Activated naive CD8-positive, alpha-beta T cell treated with anti-CD3 and anti-CD28 coated beads, Interleukin-2, amount 10 ng/mL, durations not matched to agents 7 days and 5 days (primary cell): ENCODE data around the gene SRP9. TPM values are rescaled to one million over a fixed set of nuclear protein-coding genes. Genes with fewer than 3 reads are reported as not detected.
"Not testable (repeated sequence)": the region's sequence is repeated elsewhere in the genome, so short reads cannot be mapped to it uniquely, and the experiment has no call there.

Experiments
- ATAC-seq: fragments of 150-1000 bp; cut with Tn5 transposase; one replicate; pipeline ENCODE4 v1.10.0; 2021; ENCODE audit warnings: low read depth, moderate library complexity
- POLR2A ChIA-PET: fragments of 350-600 bp; sonication (Branson Sonifier 250); formaldehyde crosslinking; loops from one replicate; lab custom pipeline; 2021; ENCODE audit warnings: antibody characterized with exemption; lab: Charles Lee
- DNase-seq: peaks from one replicate; pipeline ENCODE4 v3.0.0; 2021
- H3K27ac Mint-ChIP-seq: one replicate; pipeline ENCODE4 v1.8.0; 2022; ENCODE audit warnings: mild to moderate bottlenecking, mixed read lengths
- H3K27me3 Mint-ChIP-seq: one replicate; pipeline ENCODE4 v1.8.0; 2022; ENCODE audit warnings: mild to moderate bottlenecking, moderate library complexity, mixed read lengths
- H3K36me3 Mint-ChIP-seq: one replicate; pipeline ENCODE4 v1.8.0; 2021; ENCODE audit warnings: mild to moderate bottlenecking, mixed read lengths
- H3K4me1 Mint-ChIP-seq: one replicate; pipeline ENCODE4 v1.8.0; 2021; ENCODE audit warnings: mixed read lengths
- H3K4me3 Mint-ChIP-seq: one replicate; pipeline ENCODE4 v1.8.0; 2022; ENCODE audit warnings: mild to moderate bottlenecking, moderate library complexity, mixed read lengths
- H3K9me3 Mint-ChIP-seq: one replicate; pipeline ENCODE4 v1.8.0; 2021; ENCODE audit warnings: mixed read lengths
- total RNA-seq, 2 experiments: library from RNA; stranded (reverse); gene quantifications; one replicate each; pipeline ENCODE4 v1.2.3, GENCODE V29; 2021

The SRP9 gene
- total RNA-seq, 2 experiments from 2014 or later = 209 to 226 TPM

- no peaks in the 10 kb centered on the region for H3K27me3 Mint-ChIP-seq
- ATAC-seq (no peak), DNase-seq (no peak)
- H3K27ac Mint-ChIP-seq = no peak overlapping the region
- H3K4me1 Mint-ChIP-seq = no peaks in the 10 kb centered on the region
- H3K9me3 Mint-ChIP-seq = no peaks in the 10 kb centered on the region
- H3K36me3 Mint-ChIP-seq = no peaks in the 10 kb centered on the region
- no peak overlapping the region for H3K4me3 Mint-ChIP-seq
- POLR2A ChIA-PET = interaction anchor here (0.6 kb wide), 1 partner anchor 531 kb away, joined by 4 read pairs; no protein-coding TSS in a partner anchor
Measured at GRCh38 chr1:225834417-225835329, 57.0 kb downstream of the SRP9 start.

- DNase-seq (no peak), ATAC-seq (no peak)
- no peaks in the 10 kb centered on the region for H3K4me1 Mint-ChIP-seq
- no peaks in the 10 kb centered on the region for H3K9me3 Mint-ChIP-seq
- POLR2A ChIA-PET = interaction anchor here (0.6 kb wide), 1 partner anchor 19 kb away, joined by 3 read pairs; no protein-coding TSS in a partner anchor
- H3K27ac Mint-ChIP-seq = no peak overlapping the region
- no peaks in the 10 kb centered on the region for H3K27me3 Mint-ChIP-seq
- no peak overlapping the region for H3K4me3 Mint-ChIP-seq
- H3K36me3 Mint-ChIP-seq = no peaks in the 10 kb centered on the region
Measured at GRCh38 chr1:225835856-225836255, 58.2 kb downstream of the SRP9 start.

GRCh38 chr1:225836296-225836695, 58.7 kb downstream of the SRP9 start:
- H3K27me3 Mint-ChIP-seq, DNase-seq, H3K4me1 Mint-ChIP-seq, H3K36me3 Mint-ChIP-seq, ATAC-seq, H3K4me3 Mint-ChIP-seq, H3K27ac Mint-ChIP-seq, H3K9me3 Mint-ChIP-seq: not testable (repeated sequence)
- POLR2A ChIA-PET = interaction anchor here (0.6 kb wide), 1 partner anchor 19 kb away, joined by 3 read pairs; no protein-coding TSS in a partner anchor

GRCh38 chr1:225838793-225839192, 61.2 kb downstream of the SRP9 start:
- H3K4me1 Mint-ChIP-seq = peaks cover 2% of the 10 kb centered on the region
- DNase-seq = no peak
- POLR2A ChIA-PET = interaction anchor here (1.2 to 1.4 kb wide), 2 partner anchors 27 to 43 kb away, joined by 3 read pairs; no protein-coding TSS in a partner anchor
- no peaks in the 10 kb centered on the region for H3K27me3 Mint-ChIP-seq
- no peaks in the 10 kb centered on the region for H3K9me3 Mint-ChIP-seq
- no peaks in the 10 kb centered on the region for H3K36me3 Mint-ChIP-seq
- ATAC-seq = no peak
- H3K27ac Mint-ChIP-seq = no peak overlapping the region
- no peak overlapping the region for H3K4me3 Mint-ChIP-seq

Other genes with a start within 250 kb of the SRP9 start
- not detected for gene ENAH, start 124.7 kb upstream of the SRP9 start, total RNA-seq
- gene EPHX1, start 32.3 kb downstream of the SRP9 start, total RNA-seq = 1 to 10 TPM; 2.3 to 2.5 TPM
- gene TMEM63A, start 104.6 kb downstream of the SRP9 start, total RNA-seq = 100 to 1,000 TPM; 196 to 198 TPM
- under 1 TPM in 1 of 2 experiments, not detected in 1; 0.19 TPM for gene LEFTY1, start 111.3 kb downstream of the SRP9 start, total RNA-seq
- gene PYCR2, start 146.4 kb downstream of the SRP9 start, total RNA-seq = 100 to 1,000 TPM; 118 to 125 TPM
- gene LEFTY2, start 163.4 kb downstream of the SRP9 start, total RNA-seq = not detected
- 10 to 100 TPM; 17.2 to 18.5 TPM for gene SDE2, start 221.5 kb downstream of the SRP9 start, total RNA-seq